ENCODE data around the gene DNAJC3.
"Not testable (repeated sequence)": the region's sequence is repeated elsewhere in the genome, so short reads cannot be mapped to it uniquely, and the experiment has no call there.

Gene DNAJC3

GRCh38 chr13:95676762-95677563, at the start of gene DNAJC3:
Gene DNAJC3, plus strand, starts transcription at chr13:95677139. Its CDS starts 117 bp downstream, at chr13:95677256.
- DNase-seq (ENCODE audit: low read depth), result peak; percentile 98

DNA sequence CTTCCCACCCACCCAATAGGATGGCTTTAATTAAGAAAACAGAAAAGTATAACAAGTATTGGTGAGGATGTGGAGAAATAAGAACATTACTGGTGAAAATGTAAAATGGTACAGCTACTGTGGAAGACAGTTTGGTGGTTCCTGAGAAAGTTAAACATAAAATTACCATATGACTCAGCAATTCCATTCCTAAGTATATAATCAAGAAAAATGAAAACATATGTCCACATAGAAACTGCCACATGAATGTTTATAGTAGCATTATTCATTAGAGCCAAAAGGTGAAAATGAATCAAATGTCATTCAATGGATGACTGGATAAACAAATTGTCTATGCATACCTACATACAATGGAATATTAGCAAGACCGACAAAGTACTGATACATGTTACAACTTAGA, 49.3 kb upstream of the DNAJC3 start:
- no peak for DNase-seq (ENCODE audit: low read depth)

- no peak for DNase-seq (ENCODE audit: low read depth)
Observed at GRCh38 chr13:95628488-95628887, 48.5 kb upstream of the DNAJC3 start.

DNA sequence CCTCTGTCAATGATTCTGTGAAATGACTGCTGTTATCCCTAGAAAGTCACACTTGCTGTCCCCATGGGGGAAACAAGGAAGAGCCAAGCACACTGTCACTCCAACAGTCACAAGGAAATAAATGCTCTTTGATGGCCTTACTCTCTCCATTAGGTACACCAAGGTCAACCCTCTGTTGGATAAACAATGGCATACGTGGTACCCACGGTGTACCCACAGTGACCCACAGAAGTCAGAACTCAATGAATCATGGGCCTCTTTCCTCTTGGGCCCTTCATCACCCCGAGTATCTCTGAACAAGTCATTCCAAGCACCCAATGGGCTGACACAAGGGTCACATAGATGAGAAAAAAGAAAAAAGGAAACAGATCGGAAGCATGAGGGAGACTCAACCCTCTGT, 47.9 kb upstream of the DNAJC3 start:
- no peak for DNase-seq (ENCODE audit: low read depth)

GRCh38 chr13:95630593-95630992, 46.3 kb upstream of the DNAJC3 start:
- no peak for DNase-seq (ENCODE audit: low read depth)

GRCh38 chr13:95636853-95637252, 40.1 kb upstream of the DNAJC3 start:
- DNase-seq (ENCODE audit: low read depth), result no peak

DNA sequence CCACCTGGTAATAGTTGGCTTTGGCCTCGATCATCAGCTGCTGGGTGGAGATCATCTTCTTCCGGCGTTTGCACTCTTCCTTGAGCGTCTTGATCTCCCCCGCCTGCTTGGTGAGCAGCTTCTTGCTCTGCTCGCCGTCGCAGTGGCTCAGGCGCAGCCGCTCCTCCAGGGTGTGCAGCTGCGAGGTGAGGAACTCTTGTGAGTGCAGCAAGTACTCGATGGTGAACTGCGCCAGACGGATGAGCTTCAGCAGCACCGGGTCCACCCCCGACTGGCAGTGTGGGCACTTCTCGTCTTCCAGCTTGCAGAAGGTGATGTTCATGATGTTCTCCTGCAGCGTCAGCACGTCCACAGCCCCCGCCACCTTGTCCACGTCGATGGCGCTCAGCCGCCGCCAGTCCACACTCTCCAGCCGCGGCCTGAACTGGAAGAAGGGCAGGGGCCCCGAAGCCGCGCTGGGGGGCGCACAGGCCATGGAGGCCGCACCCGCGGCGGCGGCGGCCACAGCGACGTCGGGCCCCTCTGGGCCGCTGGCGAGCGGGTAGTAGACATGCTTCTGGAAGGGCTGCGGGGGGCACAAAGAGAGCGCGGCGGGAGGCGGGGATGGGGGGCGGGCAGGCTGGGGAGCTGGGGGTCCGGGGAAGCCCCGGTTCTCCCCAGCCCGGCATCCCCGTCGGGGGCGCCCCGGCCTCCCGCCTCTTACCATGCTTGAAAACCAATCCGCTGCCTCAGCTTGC, 35.5 kb upstream of the DNAJC3 start:
- no peak for DNase-seq (ENCODE audit: low read depth)

DNA sequence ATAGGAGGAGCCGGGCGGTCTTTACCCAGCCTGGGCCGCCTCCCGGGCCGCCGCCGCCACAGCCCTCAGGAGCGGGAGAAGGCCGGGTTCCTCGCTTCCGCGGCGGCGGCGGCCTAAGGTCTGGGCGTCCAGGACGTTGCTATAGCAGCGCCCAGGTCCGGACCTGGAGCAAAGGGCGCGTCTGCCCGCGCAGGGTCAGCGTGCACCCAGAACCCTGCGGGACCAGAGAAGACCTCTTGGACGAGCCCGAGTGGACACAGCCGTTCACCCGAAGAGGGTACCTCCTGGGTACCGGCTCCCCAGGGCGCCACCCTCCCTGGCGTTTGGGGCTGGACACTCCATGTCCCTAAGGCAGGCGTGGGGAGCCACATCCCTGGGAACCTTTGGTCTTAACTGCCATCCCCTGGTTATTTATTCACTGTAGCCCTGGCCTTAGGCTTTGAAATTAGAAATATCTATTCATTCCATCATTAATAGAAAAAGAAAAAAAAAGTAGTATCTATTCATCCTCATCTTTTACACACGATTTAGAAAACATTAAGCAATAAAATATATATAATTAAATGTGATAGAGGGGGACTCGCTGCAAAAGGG, 34.8 kb upstream of the DNAJC3 start:
- no peak for DNase-seq (ENCODE audit: low read depth)

- DNase-seq (ENCODE audit: low read depth), result no peak
Observed at GRCh38 chr13:95642999-95643398, 33.9 kb upstream of the DNAJC3 start.

DNA sequence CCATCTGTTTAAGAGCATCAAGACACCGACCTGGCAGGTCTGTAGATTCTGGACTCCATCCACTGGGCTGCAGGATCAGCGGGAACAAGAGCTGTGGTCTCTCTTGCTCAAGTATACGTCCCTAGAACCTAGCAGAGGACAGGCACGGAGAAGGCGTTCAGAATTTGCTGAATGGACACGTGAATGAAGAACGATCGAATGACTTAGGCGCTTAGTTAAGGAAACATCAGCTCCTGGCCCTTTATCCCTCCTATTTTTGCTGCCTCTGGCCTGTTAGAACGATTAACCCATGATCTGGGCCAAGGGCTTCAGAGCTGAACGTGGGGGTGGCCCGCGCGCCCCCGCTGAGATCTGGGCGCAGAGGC, 33.4 kb upstream of the DNAJC3 start:
- DNase-seq (ENCODE audit: low read depth), result no peak

DNA sequence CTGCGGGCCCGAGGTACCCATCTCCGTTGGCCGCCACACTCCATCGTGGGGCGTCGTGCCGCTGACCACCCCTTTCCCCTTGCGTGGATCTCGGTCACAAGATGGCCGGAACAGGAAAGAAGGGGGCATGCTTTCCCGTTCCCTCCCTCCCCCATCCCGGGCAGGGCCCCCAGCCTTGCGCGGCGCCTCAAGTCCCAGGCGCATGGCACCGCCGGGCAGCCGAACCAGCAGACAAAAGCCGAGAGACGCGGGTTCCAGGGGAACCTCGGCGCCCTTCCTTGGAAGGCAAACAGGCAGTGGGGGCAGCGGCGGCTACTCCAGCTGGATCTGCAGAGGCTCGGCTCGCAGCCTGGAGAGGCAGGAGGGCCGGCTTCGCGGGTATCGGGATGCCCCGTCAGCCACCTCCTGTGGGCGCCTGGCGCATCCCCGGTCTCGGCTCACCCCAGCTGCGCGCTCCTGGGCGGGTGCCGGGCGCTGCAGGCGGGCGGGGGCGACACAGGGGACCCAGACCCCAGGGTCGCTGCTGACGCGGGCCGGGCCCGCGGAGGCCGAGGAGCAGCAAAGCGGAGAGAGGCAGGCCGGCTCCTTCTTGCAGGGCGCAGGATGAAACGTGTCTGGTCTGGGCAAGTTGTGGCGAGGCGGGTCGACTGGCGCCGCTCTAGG, 32.9 kb upstream of the DNAJC3 start:
- DNase-seq (ENCODE audit: low read depth), result no peak

GRCh38 chr13:95644601-95645052, 32.3 kb upstream of the DNAJC3 start, which contains the start of gene DZIP1:
Gene DZIP1, minus strand, starts transcription at chr13:95644706. Its CDS starts 2,677 bp downstream, at chr13:95642029.
- no peak for DNase-seq (ENCODE audit: low read depth)

GRCh38 chr13:95647321-95647720, 29.6 kb upstream of the DNAJC3 start:
- no peak for DNase-seq (ENCODE audit: low read depth)

DNA sequence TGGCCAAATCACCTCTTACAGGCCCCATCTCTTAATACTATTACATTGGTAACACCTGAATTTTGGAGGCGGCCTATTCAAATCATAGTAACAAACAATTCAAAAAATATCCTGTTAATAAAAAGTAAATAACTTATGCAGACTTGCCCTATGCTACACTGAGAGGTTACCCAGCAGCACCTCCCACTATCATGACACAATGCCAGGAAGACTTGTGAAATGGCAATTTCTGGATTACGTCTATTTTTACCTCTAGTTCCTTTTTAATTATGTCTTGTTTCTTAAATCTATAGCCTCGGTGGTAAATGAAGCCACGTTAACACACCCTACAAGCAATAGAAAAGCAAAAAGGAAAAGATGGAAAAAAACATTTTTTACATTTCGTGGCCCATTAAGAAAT, 26.2 kb upstream of the DNAJC3 start:
- DNase-seq (ENCODE audit: low read depth), result no peak

DNA sequence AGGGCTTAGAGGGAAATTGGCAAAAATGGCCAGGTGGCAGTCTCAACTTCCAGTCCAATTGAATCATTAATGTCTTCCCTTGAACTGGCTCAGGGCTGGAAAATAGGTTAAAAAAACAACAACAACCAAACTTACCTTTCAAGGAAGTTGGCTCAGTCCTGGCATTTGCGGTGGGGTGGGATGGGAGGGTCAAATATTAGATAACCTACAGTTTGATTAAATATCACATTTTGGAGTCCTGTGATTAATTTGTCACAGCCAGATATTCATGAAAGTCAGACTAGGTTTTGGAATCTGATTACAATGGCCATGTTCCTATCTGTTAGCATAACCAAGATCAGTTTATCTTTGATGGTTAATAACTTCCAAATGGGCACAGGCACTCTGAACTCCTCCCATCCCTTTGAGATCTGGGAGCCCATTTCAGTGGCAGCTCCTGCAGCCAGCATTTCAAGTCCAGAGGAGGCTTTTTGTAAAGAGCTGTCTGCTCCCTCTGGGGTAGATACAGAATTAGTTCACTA, 24.6 kb upstream of the DNAJC3 start:
- DNase-seq (ENCODE audit: low read depth), result no peak

DNA sequence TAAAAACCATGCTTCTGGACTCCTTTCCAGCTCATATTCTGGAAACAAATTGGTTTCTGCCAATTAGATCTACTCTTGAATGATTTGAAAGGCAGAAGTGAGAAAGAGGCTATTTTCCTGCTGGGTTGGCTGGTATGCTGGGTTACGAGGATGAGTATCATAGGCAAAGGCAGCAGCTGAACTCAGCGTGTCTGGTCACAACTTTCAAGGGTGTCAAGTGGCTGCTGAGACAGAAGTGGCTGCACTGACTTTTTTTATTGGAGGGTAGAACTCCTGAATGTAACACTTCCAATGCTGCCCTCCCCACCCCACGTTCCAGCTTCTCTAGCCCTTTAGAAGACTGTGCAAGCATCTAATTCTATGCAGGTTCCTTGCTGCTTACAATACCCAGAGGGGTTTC, 24.1 kb upstream of the DNAJC3 start:
- DNase-seq (ENCODE audit: low read depth), result no peak

- DNase-seq (ENCODE audit: low read depth), result no peak
Observed at GRCh38 chr13:95656386-95657015, 20.4 kb upstream of the DNAJC3 start.

DNA sequence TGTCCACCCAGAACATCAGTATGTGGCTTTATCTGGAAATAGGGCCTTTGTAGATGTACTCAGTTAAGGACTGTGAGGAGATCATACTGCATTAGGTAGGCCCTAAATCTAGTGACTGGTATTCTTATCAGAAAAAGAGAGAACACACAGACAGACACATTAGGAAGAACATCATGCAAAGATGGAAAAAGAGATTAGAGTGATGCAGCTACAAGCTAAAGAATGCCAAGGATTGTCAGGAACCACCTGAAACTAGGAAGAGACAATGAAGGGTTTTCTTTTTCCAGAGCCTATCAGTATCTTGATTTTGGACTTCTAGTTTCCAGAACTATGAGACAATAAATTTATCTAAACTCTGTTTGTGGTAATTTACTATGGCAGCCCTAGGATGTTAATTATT, 17.4 kb upstream of the DNAJC3 start:
- DNase-seq (ENCODE audit: low read depth), result no peak

GRCh38 chr13:95660981-95661581, 15.9 kb upstream of the DNAJC3 start:
- DNase-seq (ENCODE audit: low read depth), result no peak

DNA sequence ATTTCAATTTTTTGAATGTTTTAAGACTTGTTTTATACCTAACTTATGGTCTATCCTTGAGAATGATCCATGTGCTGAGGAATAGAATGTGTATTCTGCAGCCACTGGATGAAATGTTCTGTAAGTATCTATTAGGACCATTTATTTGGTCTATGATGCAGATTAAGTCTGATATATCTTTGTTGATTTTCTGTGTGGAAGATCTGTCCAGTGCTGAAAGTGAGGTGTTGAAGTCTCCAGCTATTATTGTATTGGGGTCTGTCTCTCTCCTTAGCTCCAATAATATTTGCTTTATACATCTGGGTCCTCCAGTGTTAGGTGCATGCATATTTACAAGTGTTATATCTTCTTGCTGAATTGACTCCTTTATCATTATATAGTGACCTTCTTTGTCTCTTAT, 9.7 kb upstream of the DNAJC3 start:
- not testable (repeated sequence) for DNase-seq (ENCODE audit: low read depth)

- no peak for DNase-seq (ENCODE audit: low read depth)
Observed at GRCh38 chr13:95671597-95671996, 5.3 kb upstream of the DNAJC3 start.

All from activated T-cell treated with anti-CD3 and anti-CD28 coated beads for 24 hours (primary cell).